ENCODE data around the gene MROH7. TPM values are rescaled to one million over a fixed set of nuclear protein-coding genes. Genes with fewer than 3 reads are reported as not detected.

The MROH7 gene
- total RNA-seq, 2 donors from 2014 or later = 15.9 to 20.4 TPM

GRCh38 chr1:54711536-54711935 is 70.0 kb downstream of the MROH7 start:
- Histone ChIP-seq H3K4me1 (ENCODE audit: control insufficient read depth in 1 of 2, low read depth in 2 of 2) (peaks cover 0 to 12% of the 10 kb centered on the region in 2 donors), H3K9me3 (no peaks in the 10 kb centered on the region), H3K36me3 (no peaks in the 10 kb centered on the region), H3K27ac (no peak overlapping the region), H3K27me3 (replicated peaks; ENCODE audit: insufficient read depth) (no peaks in the 10 kb centered on the region), H3K4me3 (no peak overlapping the region)
- TF ChIP-seq CTCF (IDR thresholded peaks at IDR 0.05) = no peak
- DNase-seq (ENCODE audit: low spot score) = no peak
- no peak for ATAC-seq (ENCODE audit: insufficient number of reproducible peaks, low FRiP score, low read depth)

- ATAC-seq (ENCODE audit: insufficient number of reproducible peaks, low FRiP score, low read depth) = no peak
- no peak for DNase-seq (ENCODE audit: low spot score)
- Histone ChIP-seq H3K4me3 (peak overlapping the region; percentile 92), H3K27ac (peak overlapping the region; percentile 79), H3K9me3 (no peaks in the 10 kb centered on the region), H3K36me3 (no peaks in the 10 kb centered on the region), H3K4me1 (ENCODE audit: control insufficient read depth in 1 of 2, low read depth in 2 of 2) (peaks cover 0 to 18% of the 10 kb centered on the region in 2 donors), H3K27me3 (replicated peaks; ENCODE audit: insufficient read depth) (no peaks in the 10 kb centered on the region)
- TF ChIP-seq CTCF (IDR thresholded peaks at IDR 0.05) = no peak
These were observed 73.4 kb downstream of the MROH7 start for GRCh38 chr1:54714881-54715492.

GRCh38 chr1:54715493-54716298 is 74.1 kb downstream of the MROH7 start, which contains the start of gene TTC4:
TTC4 (plus strand) TSS chr1:54715861; CDS start chr1:54715909, 48 bp downstream.
- no peak for TF ChIP-seq CTCF (IDR thresholded peaks at IDR 0.05)

GRCh38 chr1:54716299-54717047 is 74.9 kb downstream of the MROH7 start:
- no peaks in the 10 kb centered on the region for H3K9me3 ChIP-seq
- no peak for TF ChIP-seq CTCF (IDR thresholded peaks at IDR 0.05)
- H3K4me3 ChIP-seq = peak overlapping the region; percentile 92
- peaks cover 0 to 18% of the 10 kb centered on the region in 2 donors for H3K4me1 ChIP-seq (ENCODE audit: control insufficient read depth in 1 of 2, low read depth in 2 of 2)
- no peak for ATAC-seq (ENCODE audit: insufficient number of reproducible peaks, low FRiP score, low read depth)
- peaks cover 8% of the 10 kb centered on the region for H3K36me3 ChIP-seq
- no peak for DNase-seq (ENCODE audit: low spot score)
- H3K27me3 ChIP-seq (replicated peaks; ENCODE audit: insufficient read depth) = no peaks in the 10 kb centered on the region
- H3K27ac ChIP-seq = peak overlapping the region; percentile 79

More at GRCh38 chr1:54715493-54716298, 74.1 kb downstream of the MROH7 start, which contains the start of gene TTC4:
- Histone ChIP-seq H3K36me3 (peaks cover under 1% of the 10 kb centered on the region), H3K27me3 (replicated peaks; ENCODE audit: insufficient read depth) (no peaks in the 10 kb centered on the region), H3K9me3 (no peaks in the 10 kb centered on the region), H3K4me3 (peak within 1 kb of the TSS; percentile 92), H3K27ac (peak within 1 kb of the TSS; percentile 79), H3K4me1 (ENCODE audit: control insufficient read depth in 1 of 2, low read depth in 2 of 2) (peaks cover 0 to 18% of the 10 kb centered on the region in 2 donors)
- ATAC-seq (ENCODE audit: insufficient number of reproducible peaks, low FRiP score, low read depth) = peak; percentile 86
- DNase-seq (ENCODE audit: low spot score) = peak; percentile 15

- peaks cover 0 to 5% of the 10 kb centered on the region in 2 donors for H3K4me1 ChIP-seq (ENCODE audit: control insufficient read depth in 1 of 2, low read depth in 2 of 2)
- H3K4me3 ChIP-seq = no peak overlapping the region
- no peak for DNase-seq (ENCODE audit: low spot score)
- no peak overlapping the region for H3K27ac ChIP-seq
- no peaks in the 10 kb centered on the region for H3K9me3 ChIP-seq
- TF ChIP-seq CTCF (IDR thresholded peaks at IDR 0.05) = no peak
- H3K27me3 ChIP-seq (replicated peaks; ENCODE audit: insufficient read depth) = no peaks in the 10 kb centered on the region
- no peak for ATAC-seq (ENCODE audit: insufficient number of reproducible peaks, low FRiP score, low read depth)
- peaks cover 34% of the 10 kb centered on the region for H3K36me3 ChIP-seq
These were observed 80.1 kb downstream of the MROH7 start for GRCh38 chr1:54721719-54722118.
